SK-MEL-5 (cell line): ENCODE measurements around the gene KIAA1671. TPM values are rescaled to one million over a fixed set of nuclear protein-coding genes. Genes with fewer than 3 reads are reported as not detected.

Experiments used
- DNase-seq: peaks from one replicate; pipeline ENCODE4 v3.0.0-alpha.2; 2016; ENCODE audit warnings: low read depth, low spot score
- in situ Hi-C: cut with HindIII; loops from 2 replicates; pipeline ENCODE4 v1.10.0; 2016; ENCODE audit warnings: low sequenced_read_pairs, high pct_unique_total_duplicates, low pct_unique_long_range_greater_than_20kb
- total RNA-seq: library from RNA; depleted of rRNA; stranded (reverse); fragments of >200 nt; shearing (Covaris generic); gene quantifications from 2 replicates; pipeline ENCODE4 v1.2.3, GENCODE V29; 2014

Gene KIAA1671
- total RNA-seq, 1 experiment from 2014 or later: 3.0 TPM

DNA sequence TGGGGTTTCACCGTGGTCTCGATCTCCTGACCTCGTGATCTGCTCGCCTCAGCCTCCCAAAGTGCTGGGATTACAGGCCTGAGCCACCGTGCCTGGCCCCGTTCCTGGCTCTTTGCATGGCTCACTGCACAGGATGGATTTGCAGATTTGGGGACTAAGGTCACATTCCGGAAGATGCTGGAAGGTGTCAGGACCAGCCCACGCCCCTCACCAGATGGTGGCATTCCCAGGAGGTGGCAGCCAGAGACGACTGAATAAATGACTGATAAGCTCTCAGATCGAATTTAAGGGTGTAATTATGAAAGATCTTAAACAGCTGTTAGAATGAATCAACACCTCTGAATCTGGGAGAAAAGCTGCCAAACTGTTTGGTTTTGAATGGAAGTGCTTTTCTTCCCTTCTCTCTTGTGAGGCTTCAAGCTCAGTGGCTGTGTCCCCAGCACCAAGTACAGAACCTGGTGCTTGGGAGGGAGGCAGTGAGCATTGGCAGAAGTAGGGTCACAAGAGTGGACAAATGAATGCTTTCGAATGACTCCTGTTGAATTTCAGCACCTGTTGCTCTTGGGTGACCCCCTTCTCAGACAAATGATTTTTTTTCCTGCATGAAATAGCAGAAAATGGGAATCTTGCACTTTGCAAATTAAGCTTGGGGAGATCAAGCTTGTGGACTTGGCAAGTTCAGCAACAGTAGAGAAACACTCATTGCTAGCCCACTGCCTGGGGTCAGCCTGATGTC lies 69.6 kb downstream of the KIAA1671 start:
- no peak for DNase-seq
- in situ Hi-C loops: no loop called here

GRCh38 chr22:25023879-25024278 lies 71.4 kb downstream of the KIAA1671 start:
- in situ Hi-C loops: no loop called here
- no peak for DNase-seq

DNA sequence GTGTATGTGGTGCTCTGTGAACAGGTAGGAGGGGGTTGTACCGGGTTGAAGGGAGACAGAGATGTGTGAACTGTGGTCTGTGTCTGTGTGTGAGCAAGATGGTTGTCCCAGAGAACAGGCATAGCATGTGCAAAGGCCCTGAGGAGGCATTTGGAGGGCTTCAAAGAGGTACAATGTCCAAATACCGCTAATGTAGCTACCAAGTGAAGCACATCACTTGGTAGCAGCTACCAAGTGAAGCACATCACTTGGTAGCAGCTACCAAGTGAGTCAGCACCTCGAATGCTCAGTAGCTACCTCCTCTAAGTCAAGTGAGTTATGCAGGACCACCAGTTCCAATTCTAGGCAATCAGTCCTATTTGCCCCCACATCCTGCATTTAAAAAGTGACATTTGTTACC lies 72.4 kb downstream of the KIAA1671 start:
- no peak for DNase-seq
- in situ Hi-C loops: no loop called here

- DNase-seq: no peak
These were observed 73.2 kb downstream of the KIAA1671 start for GRCh38 chr22:25025491-25026400.

GRCh38 chr22:25027043-25027906 lies 74.8 kb downstream of the KIAA1671 start:
- in situ Hi-C loops: no loop called here
- DNase-seq: no peak

More at GRCh38 chr22:25025491-25026400, 73.2 kb downstream of the KIAA1671 start:
- in situ Hi-C loops: no loop called here

- in situ Hi-C loops: no loop called here
- peak; percentile 60 for DNase-seq
These were observed 75.7 kb downstream of the KIAA1671 start for GRCh38 chr22:25027959-25028840.

GRCh38 chr22:25028841-25029141 lies 76.3 kb downstream of the KIAA1671 start:
- DNase-seq: no peak
- in situ Hi-C loops: no loop called here

GRCh38 chr22:25029181-25029580 lies 76.7 kb downstream of the KIAA1671 start:
- no peak for DNase-seq
- in situ Hi-C loops: no loop called here

- DNase-seq: no peak
- in situ Hi-C loops: no loop called here
These were observed 78.1 kb downstream of the KIAA1671 start for GRCh38 chr22:25030636-25031035.

GRCh38 chr22:25032066-25032465 lies 79.5 kb downstream of the KIAA1671 start:
- DNase-seq: no peak
- in situ Hi-C loops: no loop called here

DNA sequence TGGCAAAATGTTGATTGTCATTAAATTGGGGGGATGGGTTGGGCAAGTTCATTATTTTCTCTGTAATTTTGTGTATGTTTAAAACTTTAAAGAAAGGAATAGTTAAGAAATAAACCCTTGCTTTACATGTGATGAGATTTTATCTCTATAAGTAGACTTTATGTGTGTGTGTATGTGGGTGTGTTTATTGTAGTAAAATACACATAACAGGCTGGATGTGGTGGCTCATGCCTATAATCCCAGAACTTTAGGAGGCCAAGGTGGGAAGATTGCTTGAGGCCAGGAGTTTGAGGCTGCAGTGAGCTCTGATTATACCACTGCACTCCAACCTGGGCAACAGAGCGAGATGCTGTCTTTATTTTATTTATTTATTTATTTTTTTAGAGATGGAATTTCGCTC lies 83.2 kb downstream of the KIAA1671 start:
- DNase-seq: no peak
- in situ Hi-C loops: no loop called here

DNA sequence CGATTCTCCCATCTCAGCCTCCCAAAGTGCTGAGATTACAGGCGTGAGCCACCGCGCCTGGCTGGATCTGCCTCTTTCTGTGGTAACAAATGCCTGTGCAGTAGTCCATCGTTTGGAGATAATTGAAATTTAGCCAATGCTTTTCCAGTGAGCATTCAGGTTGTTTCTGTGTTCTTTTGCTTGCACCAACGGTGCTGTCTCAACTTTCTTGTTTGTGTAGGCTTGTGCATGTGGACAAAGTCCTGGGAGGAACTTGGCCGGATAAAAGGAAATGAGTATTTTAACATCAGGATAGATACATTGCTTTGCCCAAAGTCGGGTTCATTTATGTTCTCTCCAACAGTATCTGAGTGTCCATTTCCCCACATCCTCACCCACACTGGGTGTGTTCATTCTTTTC lies 85.7 kb downstream of the KIAA1671 start:
- in situ Hi-C loops: no loop called here
- no peak for DNase-seq

- no peak for DNase-seq
- in situ Hi-C loops: no loop called here
These were observed 86.3 kb downstream of the KIAA1671 start for GRCh38 chr22:25038771-25039170.

- no peak for DNase-seq
These were observed 86.7 kb downstream of the KIAA1671 start for GRCh38 chr22:25039255-25039654.

DNA sequence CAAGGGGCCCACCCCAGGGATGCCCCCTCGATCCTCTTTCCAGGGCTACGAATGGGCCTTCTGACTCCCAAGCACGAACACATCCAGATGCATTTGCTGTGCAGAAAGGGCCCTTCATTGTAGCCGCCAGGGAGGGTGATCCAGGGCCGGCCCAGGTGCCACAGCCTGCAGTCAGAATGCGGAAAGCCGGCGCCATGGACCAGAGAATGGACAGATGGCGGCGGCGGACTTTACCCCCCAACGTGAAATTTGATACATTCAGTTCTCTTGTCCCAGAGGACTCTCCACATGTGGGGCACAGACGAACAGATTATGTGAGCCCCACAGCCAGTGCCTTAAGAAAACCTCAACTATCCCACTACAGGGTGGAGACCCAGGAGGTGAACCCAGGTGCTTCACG lies 87.2 kb downstream of the KIAA1671 start:
- no peak for DNase-seq
- in situ Hi-C loops: no loop called here

More at GRCh38 chr22:25039255-25039654, 86.7 kb downstream of the KIAA1671 start:
- in situ Hi-C loops: no loop called here

DNA sequence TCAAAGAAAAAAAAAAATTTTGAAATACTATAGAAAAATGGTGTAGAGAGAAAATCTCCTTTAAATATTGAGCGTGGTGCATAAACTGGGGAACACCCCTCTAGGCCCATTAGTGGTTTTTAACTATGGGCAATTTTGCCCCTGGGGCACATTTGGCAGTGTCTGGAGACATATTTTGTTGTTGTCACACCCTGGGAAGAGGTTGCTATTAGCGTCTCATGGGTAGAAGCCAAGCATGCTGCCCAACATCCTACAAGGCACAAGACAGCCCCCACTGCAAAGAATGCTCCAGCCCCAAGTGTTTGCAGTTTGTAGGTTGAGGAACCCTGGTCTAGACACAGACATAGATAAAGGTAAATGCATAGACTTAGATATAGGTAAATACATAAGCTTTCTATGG lies 92.6 kb downstream of the KIAA1671 start:
- in situ Hi-C loops: no loop called here
- no peak for DNase-seq

DNA sequence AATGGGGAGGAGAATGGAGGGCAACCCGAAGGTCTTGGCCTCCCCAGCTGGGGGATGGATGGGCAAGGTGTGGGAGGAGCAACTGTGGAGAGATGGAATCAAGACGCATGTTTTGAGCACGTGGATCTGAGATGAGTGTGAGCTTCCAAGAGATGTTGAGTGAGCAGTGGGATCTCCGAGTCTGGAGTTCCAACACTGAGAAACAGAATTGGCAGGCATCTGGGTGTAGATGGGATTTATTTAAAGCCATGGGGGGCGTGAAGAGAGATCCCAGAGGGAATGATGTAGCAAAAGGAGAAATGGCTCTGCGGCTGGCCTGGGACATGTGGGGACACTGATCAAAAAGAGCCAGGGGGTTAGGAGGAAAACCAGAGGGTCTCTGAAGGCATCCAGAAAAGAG lies 95.6 kb downstream of the KIAA1671 start:
- in situ Hi-C loops: no loop called here
- no peak for DNase-seq
